Lower leg skin (tissue), 3 donors: ENCODE measurements around the gene PFDN6.
"Not testable (repeated sequence)": the region's sequence is repeated elsewhere in the genome, so short reads cannot be mapped to it uniquely, and the experiment has no call there.

Experiments
- CTCF ChIP-seq, 3 donors: fragments of 450-650 bp; IDR thresholded peaks; one replicate each; pipeline ENCODE4 v1.5.1; 2016; ENCODE audit warnings: antibody characterized with exemption in 3 of 3, mild to moderate bottlenecking in 3 of 3, moderate library complexity in 2 of 3
- POLR2A ChIP-seq, 2 donors: fragments of 450-650 bp; IDR thresholded peaks; one replicate each; pipeline ENCODE4 v1.6.1; 2016 to 2017; ENCODE audit warnings: antibody characterized with exemption in 2 of 2, mild to moderate bottlenecking in 1 of 2, moderate library complexity in 1 of 2

- TF ChIP-seq POLR2A, CTCF (IDR thresholded peaks at IDR 0.05): not testable (repeated sequence)
Observed at GRCh38 chr6:33285214-33285613, 4.2 kb upstream of the PFDN6 start.
